BJ (cell line): ENCODE results near the gene SLC35G6. TPM values are rescaled to one million over a fixed set of nuclear protein-coding genes. Genes with fewer than 3 reads are reported as not detected.

ENCODE experiments used
- CTCF ChIA-PET: fragments of 350-600 bp; formaldehyde crosslinking; extraction: SDS; loops from one replicate; lab custom pipeline; 2021; ENCODE audit warnings: antibody characterized with exemption, inconsistent platforms; lab: Yijun Ruan, JAX
- POLR2A ChIA-PET: fragments of 300-600 bp; sonication (Branson Sonifier 250); formaldehyde crosslinking; extraction: SDS; loops from one replicate; lab custom pipeline; 2021; ENCODE audit warnings: antibody characterized with exemption; lab: Charles Lee
- DNase-seq: peaks from one replicate; pipeline ENCODE4 v3.0.0-alpha.2; 2011; ENCODE audit warnings: low read depth
- H3K27me3 ChIP-seq: 2 replicates; pipeline ENCODE4 v1.6.0; 2011; ENCODE audit warnings: low read length; ENCODE audit not compliant: control insufficient read depth, insufficient read depth
- H3K36me3 ChIP-seq: 2 replicates; pipeline ENCODE4 v1.5.1; 2011; ENCODE audit warnings: low read length; ENCODE audit not compliant: control insufficient read depth, insufficient read depth
- H3K4me3 ChIP-seq: 2 replicates; pipeline ENCODE4 v1.5.1; 2011; ENCODE audit warnings: low read depth, mild to moderate bottlenecking, control low read depth, low read length
- CTCF ChIP-seq: IDR thresholded peaks from 2 replicates; pipeline ENCODE4 v1.5.1; 2011; ENCODE audit warnings: low read depth, mild to moderate bottlenecking, control low read depth, inconsistent platforms, low read length, moderate library complexity; ENCODE audit not compliant: insufficient read depth
- polyA plus RNA-seq: library from polyadenylated mRNA; depleted of rRNA; stranded (reverse); fragments of >200 nt; gene quantifications from 2 replicates; pipeline ENCODE4 v1.2.3, GENCODE V29; 2011

SLC35G6 gene
- polyA plus RNA-seq, 1 experiment: not detected

- DNase-seq: no peak
- ChIA-PET CTCF (interaction anchor here (1.0 to 2.3 kb wide), 6 partner anchors 36 to 620 kb away, joined by 3 to 17 read pairs (median 4); partner anchors contain the start of genes SENP3 and TMEM95), POLR2A (no interaction called here)
- H3K27me3 ChIP-seq: peaks cover 25% of the 10 kb centered on the region
- H3K36me3 ChIP-seq: no peaks in the 10 kb centered on the region
- no peak for TF ChIP-seq CTCF
- H3K4me3 ChIP-seq: no peak overlapping the region
These were observed 40.4 kb upstream of the SLC35G6 start for GRCh38 chr17:7440834-7441195.

- H3K36me3 ChIP-seq: no peaks in the 10 kb centered on the region
- no peak for DNase-seq
- ChIA-PET CTCF (interaction anchor here (1.2 to 2.3 kb wide), 5 partner anchors 35 to 619 kb away, joined by 3 to 17 read pairs (median 4); partner anchors contain the start of genes SENP3 and TMEM95), POLR2A (no interaction called here)
- TF ChIP-seq CTCF: no peak
- H3K27me3 ChIP-seq: peaks cover 27% of the 10 kb centered on the region
- no peak overlapping the region for H3K4me3 ChIP-seq
These were observed 40.0 kb upstream of the SLC35G6 start for GRCh38 chr17:7441266-7441665.

GRCh38 chr17:7442142-7442541 lies 39.1 kb upstream of the SLC35G6 start:
- no peaks in the 10 kb centered on the region for H3K36me3 ChIP-seq
- TF ChIP-seq CTCF: no peak
- H3K27me3 ChIP-seq: peaks cover 33% of the 10 kb centered on the region
- POLR2A ChIA-PET: no interaction called here
- DNase-seq: no peak
- CTCF ChIA-PET: interaction anchor here (1.6 to 2.3 kb wide), 2 partner anchors 36 to 86 kb away, joined by 4 to 17 read pairs; partner anchors contain the start of gene TMEM95
- no peak overlapping the region for H3K4me3 ChIP-seq

GRCh38 chr17:7443499-7444485 lies 37.5 kb upstream of the SLC35G6 start:
- no peak for TF ChIP-seq CTCF
- Histone ChIP-seq H3K27me3 (peaks cover 32% of the 10 kb centered on the region), H3K36me3 (no peaks in the 10 kb centered on the region), H3K4me3 (no peak overlapping the region)
- DNase-seq: no peak
- ChIA-PET POLR2A (no interaction called here), CTCF (interaction anchor here (0.9 to 1.6 kb wide), 4 partner anchors 10 to 146 kb away, joined by 3 to 4 read pairs (median 3); partner anchors contain the start of gene SOX15)
